ENCODE measurements around the gene JMJD1C.

JMJD1C gene

GRCh38 chr10:63119041-63119440 is 346.7 kb downstream of the JMJD1C start:
- DNase-seq = no peak
